ENCODE measurements around the gene JAKMIP3. TPM values are rescaled to one million over a fixed set of nuclear protein-coding genes. Genes with fewer than 3 reads are reported as not detected.

Gene JAKMIP3
- total and polyA plus RNA-seq, 9 of the 15 experiments (the other 6 are each of a cell fraction or from before 2014, with no cell fraction given), result 0.04 TPM; not detected in 8

GRCh38 chr10:132037676-132037975, 28.1 kb upstream of the JAKMIP3 start:
- Histone ChIP-seq H3K4me2 (ENCODE audit: insufficient read depth, low read length) (no peak overlapping the region), H3K79me2 (ENCODE audit: control insufficient read depth, insufficient read depth, low read length) (no peaks in the 10 kb centered on the region), H3K27me3 (ENCODE audit: control insufficient read depth in 2 of 2, insufficient read depth in 2 of 2, low read length in 2 of 2) (peaks cover 18 to 68% of the 10 kb centered on the region in 2 experiments; a peak in 4 of 5 replicates), H3K4me1 (replicated peaks in 1 of 2; ENCODE audit: control insufficient read depth in 2 of 2, insufficient read depth in 2 of 2, low read length in 2 of 2) (peaks cover 0 to 3% of the 10 kb centered on the region in 2 experiments; a peak in 2 of 5 replicates), H3K9ac (ENCODE audit: insufficient read depth in 1 of 2, low read depth in 2 of 2, low read length in 2 of 2) (no peak overlapping the region), H2AFZ (ENCODE audit: low read depth, low read length) (no peak overlapping the region), H3K27ac (ENCODE audit: extremely low read depth, low read depth, low read length) (no peak overlapping the region), H4K20me1 (replicated peaks; ENCODE audit: control insufficient read depth, insufficient read depth, low read length) (no peaks in the 10 kb centered on the region), H3K9me1 (ENCODE audit: control insufficient read depth, insufficient read depth, low read length) (no peaks in the 10 kb centered on the region), H3K36me3 (ENCODE audit: control insufficient read depth, insufficient read depth, low read length) (no peaks in the 10 kb centered on the region), H3K9me3 (replicated peaks; ENCODE audit: control insufficient read depth, insufficient read depth, low read depth, low read length) (no peaks in the 10 kb centered on the region), H3K4me3 (no peak overlapping the region)
- no peak for ATAC-seq
- POLR2A ChIA-PET, result interaction anchor here (0.6 kb wide), 1 partner anchor 185 kb away, joined by 3 read pairs; no protein-coding TSS in a partner anchor
- FAIRE-seq, result no peak
- CTCF ChIA-PET (ENCODE audit: low intra/inter-chr PET ratio), result no interaction called here
- WGBS (ENCODE audit: insufficient coverage, low coverage, missing lambda C conversion rate), result 2% methylated on average over 3 of the region's 10 CpGs
- DNase-seq (ENCODE audit: extremely low read depth in 1 of 4, low spot score in 3 of 4), result no peak
- intact Hi-C loops (cut with micrococcal nuclease) (no loop called here), in situ Hi-C loops (cut with MboI) (no loop called here)
- no TSS peak for BruUV-seq (replicated peaks)
- no peak for TF ChIP-seq ZBTB5 (IDR thresholded peaks at IDR 0.05)
- no peak for TF ChIP-seq ZNF717 (CRISPR knock-in tag; IDR thresholded peaks at IDR 0.05)
- TF ChIP-seq SMARCA4 (IDR thresholded peaks at IDR 0.05), result no peak
- no peak for TF ChIP-seq ZFPM2 (CRISPR knock-in tag; IDR thresholded peaks at IDR 0.05)
- no peak for TF ChIP-seq CTCFL (IDR thresholded peaks at IDR 0.05; ENCODE audit: borderline replicate concordance, insufficient read depth, low read depth, low read length, poor library complexity, severe bottlenecking)

Measured in K562 (cell line).